Ovary (tissue), 3 donors: ENCODE data around the gene CDC42BPB.

Experiments
- EP300 ChIP-seq: sonication (generic); formaldehyde crosslinking; IDR thresholded peaks from one replicate; pipeline ENCODE4 v1.6.1; 2017; ENCODE audit warnings: antibody characterized with exemption
- TF ChIP-seq, protein P1 (sequence below), 3 donors: fragments of 450-650 bp in 2 of 3; fragments of 200-600 bp in 1 of 3; IDR thresholded peaks; one replicate each; pipeline versions ENCODE4 v1.5.1 to v1.8.0; 2016 to 2022; ENCODE audit warnings: antibody characterized with exemption in 3 of 3, mild to moderate bottlenecking in 1 of 3
- donor health status: DM: no; HTN: no; CAD: no.

DNA sequence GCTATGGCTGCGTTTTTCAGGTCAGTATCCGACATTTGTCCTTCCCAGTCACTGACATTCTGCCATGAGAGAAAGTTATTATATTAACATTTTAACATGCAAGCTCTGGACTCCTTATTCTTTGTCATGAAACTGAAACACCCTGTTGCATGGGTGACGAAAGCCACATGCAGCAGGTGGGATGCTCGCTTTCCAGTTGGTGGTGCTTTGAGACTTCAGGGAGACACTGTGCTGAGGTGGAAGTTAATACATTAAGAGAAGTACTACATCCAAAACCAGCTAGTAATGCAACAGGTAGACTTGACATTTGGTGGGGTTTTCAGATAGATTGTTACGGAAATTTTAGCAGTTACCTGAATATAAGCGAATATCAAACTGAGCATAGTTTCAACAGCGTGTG lies 167.7 kb downstream of the CDC42BPB start:
- TF ChIP-seq, protein P1, sequence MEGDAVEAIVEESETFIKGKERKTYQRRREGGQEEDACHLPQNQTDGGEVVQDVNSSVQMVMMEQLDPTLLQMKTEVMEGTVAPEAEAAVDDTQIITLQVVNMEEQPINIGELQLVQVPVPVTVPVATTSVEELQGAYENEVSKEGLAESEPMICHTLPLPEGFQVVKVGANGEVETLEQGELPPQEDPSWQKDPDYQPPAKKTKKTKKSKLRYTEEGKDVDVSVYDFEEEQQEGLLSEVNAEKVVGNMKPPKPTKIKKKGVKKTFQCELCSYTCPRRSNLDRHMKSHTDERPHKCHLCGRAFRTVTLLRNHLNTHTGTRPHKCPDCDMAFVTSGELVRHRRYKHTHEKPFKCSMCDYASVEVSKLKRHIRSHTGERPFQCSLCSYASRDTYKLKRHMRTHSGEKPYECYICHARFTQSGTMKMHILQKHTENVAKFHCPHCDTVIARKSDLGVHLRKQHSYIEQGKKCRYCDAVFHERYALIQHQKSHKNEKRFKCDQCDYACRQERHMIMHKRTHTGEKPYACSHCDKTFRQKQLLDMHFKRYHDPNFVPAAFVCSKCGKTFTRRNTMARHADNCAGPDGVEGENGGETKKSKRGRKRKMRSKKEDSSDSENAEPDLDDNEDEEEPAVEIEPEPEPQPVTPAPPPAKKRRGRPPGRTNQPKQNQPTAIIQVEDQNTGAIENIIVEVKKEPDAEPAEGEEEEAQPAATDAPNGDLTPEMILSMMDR (IDR thresholded peaks at IDR 0.05) = no peak
- no peak for TF ChIP-seq EP300
